Caco-2 (cell line): ENCODE measurements around the gene C3orf62. TPM values are rescaled to one million over a fixed set of nuclear protein-coding genes. Genes with fewer than 3 reads are reported as not detected.
"Not testable (repeated sequence)": the region's sequence is repeated elsewhere in the genome, so short reads cannot be mapped to it uniquely, and the experiment has no call there.

Source experiments
- BruUV-seq: library from RNA; stranded (reverse); fragments of 400-500 nt; replicated peaks from 2 replicates; lab custom pipeline; 2021; lab: Mats Ljungman, UMichigan
- CTCF ChIA-PET: fragments of 300-600 bp; sonication (Branson Sonifier 250); formaldehyde crosslinking; loops from one replicate; lab custom pipeline; 2022; ENCODE audit warnings: antibody characterized with exemption; lab: Charles Lee
- POLR2A ChIA-PET: fragments of 300-600 bp; sonication (Branson Sonifier 250); formaldehyde crosslinking; loops from one replicate; lab custom pipeline; 2022; ENCODE audit warnings: antibody characterized with exemption; lab: Charles Lee
- DNase-seq, 2 experiments: peaks; one replicate each; pipeline versions ENCODE4 v3.0.0 to v3.0.0-alpha.2; 2020 to 2022
- H3K27me3 ChIP-seq: replicated peaks from 2 replicates; pipeline ENCODE4 v1.6.0; 2011; ENCODE audit warnings: low read length; ENCODE audit not compliant: control insufficient read depth, insufficient read depth
- H3K36me3 ChIP-seq: 2 replicates; pipeline ENCODE4 v1.5.1; 2011; ENCODE audit warnings: low read length; ENCODE audit not compliant: control insufficient read depth, insufficient read depth
- H3K4me1 ChIP-seq: fragments of 250-450 bp; sonication (Bioruptor Pico); 2 replicates; pipeline ENCODE4 v1.5.1; 2020; ENCODE audit warnings: mild to moderate bottlenecking
- H3K4me3 ChIP-seq: 2 replicates; pipeline ENCODE4 v1.5.1; 2011; ENCODE audit warnings: low read depth, mild to moderate bottlenecking, control low read depth, low read length
- H3K9me3 ChIP-seq: fragments of 250-450 bp; sonication (Bioruptor Pico); 2 replicates; pipeline ENCODE4 v1.5.1; 2020; ENCODE audit warnings: mild to moderate bottlenecking, moderate library complexity
- H3K27ac Mint-ChIP-seq: one replicate; pipeline ENCODE4 v1.8.0; 2022; ENCODE audit warnings: mixed read lengths; ENCODE audit not compliant: unreplicated experiment
- H3K27me3 Mint-ChIP-seq: one replicate; pipeline ENCODE4 v1.8.0; 2022; ENCODE audit warnings: mixed read lengths; ENCODE audit not compliant: insufficient read depth, unreplicated experiment
- H3K36me3 Mint-ChIP-seq: one replicate; pipeline ENCODE4 v1.8.0; 2022; ENCODE audit warnings: mild to moderate bottlenecking, mixed read lengths; ENCODE audit not compliant: insufficient read depth, unreplicated experiment
- H3K4me1 Mint-ChIP-seq: one replicate; pipeline ENCODE4 v1.8.0; 2022; ENCODE audit warnings: low read depth, mixed read lengths; ENCODE audit not compliant: unreplicated experiment
- H3K4me3 Mint-ChIP-seq: one replicate; pipeline ENCODE4 v1.8.0; 2022; ENCODE audit warnings: mild to moderate bottlenecking, moderate library complexity, mixed read lengths; ENCODE audit not compliant: unreplicated experiment
- H3K9me3 Mint-ChIP-seq: one replicate; pipeline ENCODE4 v1.8.0; 2022; ENCODE audit warnings: mixed read lengths; ENCODE audit not compliant: unreplicated experiment
- CTCF ChIP-seq, 2 experiments: fragments of 200-600 bp in 1 of 2; IDR thresholded peaks; 1 replicate in 1 of 2; 2 replicates in 1 of 2; pipeline versions ENCODE4 v1.5.1 to v1.8.0; 2011 to 2022; ENCODE audit warnings: antibody characterized with exemption in 1 of 2, control low read depth in 1 of 2, inconsistent platforms in 1 of 2, low read depth in 1 of 2, low read length in 1 of 2, mild to moderate bottlenecking in 1 of 2, moderate library complexity in 1 of 2; ENCODE audit not compliant: insufficient read depth in 1 of 2, severe bottlenecking in 1 of 2, unreplicated experiment in 1 of 2
- intact Hi-C: fragments of 100-400 bp; cut with micrococcal nuclease; formaldehyde crosslinking; loops from one replicate; pipeline ENCODE4 v1.10.0; 2022; ENCODE audit not compliant: unreplicated experiment
- total RNA-seq: library from RNA; stranded (reverse); gene quantifications from 2 replicates; pipeline ENCODE4 v1.2.3, GENCODE V29; 2022

The C3orf62 gene
- total RNA-seq, 1 experiment from 2014 or later, result 6.5 TPM

- H3K9me3 ChIP-seq, result peaks cover 22% of the 10 kb centered on the region; the same call in 1 of the 2 replicates
- no peaks in the 10 kb centered on the region for H3K27me3 ChIP-seq
- CTCF ChIA-PET, result no interaction called here
- DNase-seq, result no peak
- intact Hi-C loops, result no loop called here
- H3K4me3 ChIP-seq, result no peak overlapping the region
- H3K36me3 ChIP-seq, result no peaks in the 10 kb centered on the region
- POLR2A ChIA-PET, result no interaction called here
- Mint-ChIP-seq H3K36me3 (no peaks in the 10 kb centered on the region), H3K4me3 (no peak overlapping the region), H3K9me3 (peaks cover 8% of the 10 kb centered on the region), H3K27me3 (no peaks in the 10 kb centered on the region), H3K4me1 (no peaks in the 10 kb centered on the region), H3K27ac (no peak overlapping the region)
- BruUV-seq, result no TSS peak
- no peak for TF ChIP-seq CTCF (IDR thresholded peaks at IDR 0.05; ENCODE audit: insufficient read depth in 1 of 2, low read depth in 1 of 2, low read length in 1 of 2, severe bottlenecking in 1 of 2, unreplicated experiment in 1 of 2)
- no peaks in the 10 kb centered on the region for H3K4me1 ChIP-seq
These were observed 39.7 kb downstream of the C3orf62 start for GRCh38 chr3:49237344-49237743.

DNA sequence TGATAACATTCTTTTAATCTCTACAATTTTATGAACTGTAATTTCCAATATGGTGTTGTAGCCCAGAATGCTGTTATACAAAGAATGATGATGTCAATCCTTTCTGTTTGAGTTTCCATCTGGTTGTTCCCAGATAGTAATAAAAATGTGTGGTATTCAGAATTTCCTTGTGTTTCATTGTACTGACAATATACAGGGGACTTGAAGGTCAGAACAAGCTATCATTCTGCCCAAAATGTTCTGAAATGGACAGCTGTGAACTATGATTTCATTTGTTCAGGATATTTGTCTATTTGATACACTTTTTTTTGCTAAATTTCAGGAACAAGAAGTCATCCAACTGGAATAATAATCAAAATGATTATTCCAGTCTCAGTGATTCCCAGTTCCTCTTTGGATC lies 40.8 kb downstream of the C3orf62 start:
- H3K4me1 Mint-ChIP-seq, result no peaks in the 10 kb centered on the region
- H3K27ac Mint-ChIP-seq, result no peak overlapping the region
- no peak overlapping the region for H3K4me3 ChIP-seq
- H3K27me3 ChIP-seq, result no peaks in the 10 kb centered on the region
- H3K9me3 ChIP-seq, result peaks cover 22% of the 10 kb centered on the region; the same call in 1 of the 2 replicates
- no peak overlapping the region for H3K4me3 Mint-ChIP-seq
- no peak for TF ChIP-seq CTCF (IDR thresholded peaks at IDR 0.05; ENCODE audit: insufficient read depth in 1 of 2, low read depth in 1 of 2, low read length in 1 of 2, severe bottlenecking in 1 of 2, unreplicated experiment in 1 of 2)
- BruUV-seq, result no TSS peak
- H3K27me3 Mint-ChIP-seq, result no peaks in the 10 kb centered on the region
- peaks cover 14% of the 10 kb centered on the region for H3K9me3 Mint-ChIP-seq
- no peak for DNase-seq
- POLR2A ChIA-PET, result no interaction called here
- CTCF ChIA-PET, result interaction anchor here (0.6 kb wide), 1 partner anchor 21 kb away, joined by 3 read pairs; no protein-coding TSS in a partner anchor
- intact Hi-C loops, result no loop called here
- H3K36me3 Mint-ChIP-seq, result no peaks in the 10 kb centered on the region
- no peaks in the 10 kb centered on the region for H3K36me3 ChIP-seq
- no peaks in the 10 kb centered on the region for H3K4me1 ChIP-seq

DNA sequence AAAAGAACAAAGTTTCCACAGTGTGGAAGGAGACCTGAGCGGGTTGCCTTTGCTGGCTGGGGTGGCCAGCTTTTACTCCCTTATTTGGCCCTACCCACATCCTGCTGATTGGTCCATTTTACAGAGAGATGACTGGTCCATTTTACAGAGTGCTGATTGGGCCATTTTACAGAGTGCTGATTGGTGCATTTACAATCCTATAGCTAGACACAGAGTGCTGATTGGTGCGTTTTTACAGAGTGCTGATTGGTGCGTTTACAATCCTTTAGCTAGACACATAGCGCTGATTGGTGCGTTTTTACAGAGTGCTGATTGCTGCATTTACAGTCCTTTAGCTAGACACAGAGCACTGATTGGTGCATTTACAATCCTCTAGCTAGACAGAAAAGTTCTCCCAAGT lies 48.2 kb downstream of the C3orf62 start:
- intact Hi-C loops, CTCF ChIA-PET, H3K36me3 Mint-ChIP-seq, H3K27ac Mint-ChIP-seq, H3K27me3 Mint-ChIP-seq, H3K27me3 ChIP-seq, POLR2A ChIA-PET, H3K4me3 ChIP-seq, DNase-seq, H3K4me1 Mint-ChIP-seq, H3K4me1 ChIP-seq, BruUV-seq, H3K36me3 ChIP-seq, H3K9me3 ChIP-seq, H3K4me3 Mint-ChIP-seq: not testable (repeated sequence)
- H3K9me3 Mint-ChIP-seq, result peaks cover 21% of the 10 kb centered on the region

DNA sequence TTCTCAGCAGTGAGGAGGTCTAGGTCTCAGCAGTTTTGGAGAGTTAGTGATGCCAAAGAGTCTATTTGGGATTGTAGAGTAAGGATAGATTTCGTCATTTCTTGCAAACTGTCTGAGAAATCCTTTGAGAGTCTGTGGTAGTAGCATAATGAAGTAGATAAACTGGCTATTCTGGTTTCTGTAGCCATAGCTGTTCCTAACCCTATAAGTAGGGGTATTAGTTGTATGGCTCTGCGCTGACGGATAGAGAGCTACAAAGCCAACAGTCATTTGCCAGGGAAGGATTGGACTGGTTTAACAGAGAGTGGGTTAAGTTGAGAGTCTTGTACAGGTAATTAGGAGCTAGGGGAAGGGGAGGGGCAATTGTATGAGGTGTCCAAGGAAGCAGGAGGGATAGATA lies 55.0 kb downstream of the C3orf62 start:
- no peak for DNase-seq
- ChIA-PET CTCF (no interaction called here), POLR2A (no interaction called here)
- Mint-ChIP-seq H3K4me1 (peaks cover 7% of the 10 kb centered on the region), H3K9me3 (peaks cover 10% of the 10 kb centered on the region), H3K4me3 (no peak overlapping the region), H3K27me3 (no peaks in the 10 kb centered on the region), H3K36me3 (no peaks in the 10 kb centered on the region), H3K27ac (no peak overlapping the region)
- no TSS peak for BruUV-seq
- Histone ChIP-seq H3K27me3 (no peaks in the 10 kb centered on the region), H3K36me3 (no peaks in the 10 kb centered on the region), H3K9me3 (no peaks in the 10 kb centered on the region; the same call in 1 of the 2 replicates), H3K4me3 (no peak overlapping the region), H3K4me1 (peaks cover 6% of the 10 kb centered on the region; the same call in 1 of the 2 replicates)
- TF ChIP-seq CTCF (IDR thresholded peaks at IDR 0.05; ENCODE audit: insufficient read depth in 1 of 2, low read depth in 1 of 2, low read length in 1 of 2, severe bottlenecking in 1 of 2, unreplicated experiment in 1 of 2), result no peak
- intact Hi-C loops, result no loop called here

- H3K27me3 ChIP-seq, POLR2A ChIA-PET, DNase-seq, H3K36me3 Mint-ChIP-seq, H3K4me3 Mint-ChIP-seq, H3K27me3 Mint-ChIP-seq, H3K4me3 ChIP-seq, H3K36me3 ChIP-seq, BruUV-seq, H3K4me1 ChIP-seq, intact Hi-C loops, H3K27ac Mint-ChIP-seq, H3K4me1 Mint-ChIP-seq, H3K9me3 ChIP-seq: not testable (repeated sequence)
- CTCF ChIA-PET, result interaction anchor here (0.8 to 0.9 kb wide), 2 partner anchors 10 to 127 kb away, joined by 3 read pairs; partner anchors contain the start of gene QRICH1
- peaks cover 10% of the 10 kb centered on the region for H3K9me3 Mint-ChIP-seq
These were observed 56.0 kb downstream of the C3orf62 start for GRCh38 chr3:49220985-49221563.
